ENCODE measurements around the gene PALMD. TPM values are rescaled to one million over a fixed set of nuclear protein-coding genes. Genes with fewer than 3 reads are reported as not detected.

Gene PALMD
- total RNA-seq, 1 experiment from 2014 or later, result 0.05 TPM

- CTCF ChIA-PET, result no interaction called here
- DNase-seq (ENCODE audit: low read depth, low spot score), result no peak
Measured at GRCh38 chr1:99644279-99645004, 1.5 kb upstream of the PALMD start.

GRCh38 chr1:99645203-99645602 lies 710 bp upstream of the PALMD start:
- Histone ChIP-seq H3K4me3 (ENCODE audit: low read depth in 2 of 2, low read length in 2 of 2) (no peak overlapping the region), H3K36me3 (ENCODE audit: control insufficient read depth, insufficient read depth, low read length) (no peaks in the 10 kb centered on the region), H3K27ac (ENCODE audit: low read length) (no peak overlapping the region), H3K27me3 (ENCODE audit: control insufficient read depth, insufficient read depth, low read length) (no peaks in the 10 kb centered on the region), H3K4me1 (ENCODE audit: control insufficient read depth, insufficient read depth, low read length) (no peaks in the 10 kb centered on the region), H3K9me3 (ENCODE audit: control insufficient read depth, insufficient read depth, low read depth, low read length) (no peaks in the 10 kb centered on the region)
- ChIA-PET POLR2A (interaction anchor here (0.6 kb wide), 2 partner anchors 28 to 201 kb away, joined by 5 to 7 read pairs; no protein-coding TSS in a partner anchor), CTCF (no interaction called here)
- in situ Hi-C loops (cut with HindIII; ENCODE audit: low pct_unique_long_range_greater_than_20kb, low sequenced_read_pairs), result no loop called here
- BruUV-seq (replicated peaks), result no TSS peak
- DNase-seq (ENCODE audit: low read depth, low spot score) (no peak), ATAC-seq (no peak)
- TF ChIP-seq POLR2AphosphoS5 (IDR thresholded peaks at IDR 0.05; ENCODE audit: low read depth, low read length) (no peak), TCF7L2 (IDR thresholded peaks at IDR 0.05; ENCODE audit: low read depth, low read length) (no peak), REST (IDR thresholded peaks at IDR 0.05; ENCODE audit: insufficient read depth in 1 of 2, low read depth in 2 of 2, low read length in 1 of 2) (no peak), SIN3A (IDR thresholded peaks at IDR 0.05; ENCODE audit: borderline replicate concordance, insufficient read depth, low read depth, low read length) (no peak), CTCF (IDR thresholded peaks at IDR 0.05) (no peak)
- intact Hi-C loops (cut with micrococcal nuclease; ENCODE audit: unreplicated experiment), result no loop called here

More at GRCh38 chr1:99644279-99645004, 1.5 kb upstream of the PALMD start:
- Histone ChIP-seq H3K36me3 (ENCODE audit: control insufficient read depth, insufficient read depth, low read length) (no peaks in the 10 kb centered on the region), H3K4me1 (ENCODE audit: control insufficient read depth, insufficient read depth, low read length) (no peaks in the 10 kb centered on the region), H3K9me3 (ENCODE audit: control insufficient read depth, insufficient read depth, low read depth, low read length) (no peaks in the 10 kb centered on the region), H3K4me3 (ENCODE audit: low read depth in 2 of 2, low read length in 2 of 2) (no peak overlapping the region), H3K27me3 (ENCODE audit: control insufficient read depth, insufficient read depth, low read length) (no peaks in the 10 kb centered on the region), H3K27ac (ENCODE audit: low read length) (no peak overlapping the region)
- intact Hi-C loops (cut with micrococcal nuclease; ENCODE audit: unreplicated experiment), result no loop called here
- POLR2A ChIA-PET, result interaction anchor here (0.6 kb wide), 1 partner anchor 200 kb away, joined by 5 read pairs; no protein-coding TSS in a partner anchor
- BruUV-seq (replicated peaks), result no TSS peak
- ATAC-seq, result no peak
- TF ChIP-seq TCF7L2 (IDR thresholded peaks at IDR 0.05; ENCODE audit: low read depth, low read length) (no peak), POLR2AphosphoS5 (IDR thresholded peaks at IDR 0.05; ENCODE audit: low read depth, low read length) (no peak), CTCF (IDR thresholded peaks at IDR 0.05) (no peak), REST (IDR thresholded peaks at IDR 0.05; ENCODE audit: insufficient read depth in 1 of 2, low read depth in 2 of 2, low read length in 1 of 2) (no peak), SIN3A (IDR thresholded peaks at IDR 0.05; ENCODE audit: borderline replicate concordance, insufficient read depth, low read depth, low read length) (no peak)
- in situ Hi-C loops (cut with HindIII; ENCODE audit: low pct_unique_long_range_greater_than_20kb, low sequenced_read_pairs), result no loop called here

Measured in Panc1 (cell line).